Measurements from ENCODE around the gene SLC14A1.

SLC14A1 gene

DNA sequence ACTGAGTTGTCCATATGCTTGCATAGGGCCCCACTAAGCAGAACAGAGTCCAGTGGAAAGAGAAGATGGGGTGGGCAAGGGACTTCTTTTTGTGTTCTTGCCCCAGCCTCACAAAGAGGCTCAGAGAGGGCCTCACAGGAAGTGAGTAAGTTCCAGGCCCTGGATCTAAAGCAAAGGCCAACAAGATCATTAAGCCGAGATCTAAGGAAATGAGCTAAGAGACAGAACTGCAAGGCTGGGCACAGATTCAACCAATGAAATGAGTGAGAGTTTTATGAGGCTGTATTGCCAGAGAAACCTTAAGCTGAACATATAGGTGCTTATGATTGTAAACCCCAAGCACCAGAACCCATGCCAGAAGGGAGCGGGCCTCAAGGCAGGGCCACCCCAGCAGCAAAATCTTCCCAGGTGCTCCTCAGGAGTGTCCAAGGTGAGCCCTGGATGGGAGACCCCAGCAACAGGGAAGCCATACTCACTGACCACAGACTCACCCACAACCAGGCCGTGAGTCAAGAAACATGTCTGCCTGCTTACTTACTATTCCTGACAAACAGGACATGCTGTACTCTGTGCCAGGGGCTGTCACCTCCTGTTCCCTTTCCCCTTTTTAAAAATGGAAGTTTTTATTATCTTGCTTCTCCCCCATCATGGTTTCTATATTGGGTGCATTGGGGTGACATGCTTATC, 40.2 kb downstream of the SLC14A1 start:
- no peaks in the 10 kb centered on the region for H3K9me3 ChIP-seq (ENCODE audit: control insufficient read depth, insufficient read depth, low read length)
- no peak overlapping the region for H3K9ac ChIP-seq (ENCODE audit: low read depth, low read length)

DNA sequence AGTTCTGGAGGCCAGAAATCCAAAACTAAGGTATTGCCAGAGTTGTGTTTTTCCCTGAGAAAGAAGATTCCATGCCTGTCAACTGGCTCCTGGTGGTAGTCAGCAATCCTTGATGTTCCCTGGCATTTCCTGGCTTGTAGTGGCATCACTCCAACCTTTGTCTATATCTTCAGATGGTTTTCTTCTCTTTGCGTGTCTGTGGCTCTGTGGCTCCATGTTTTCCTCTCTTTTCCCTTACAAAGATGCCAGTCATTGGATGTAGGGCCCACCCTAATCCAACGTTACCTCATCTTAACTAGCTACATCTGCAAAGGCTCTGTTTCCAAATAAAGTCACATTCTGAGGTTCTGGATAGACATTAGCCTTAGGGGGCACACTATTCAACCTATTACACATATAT, 41.8 kb downstream of the SLC14A1 start:
- H3K4me1 ChIP-seq (ENCODE audit: control insufficient read depth, insufficient read depth, low read length): no peaks in the 10 kb centered on the region
- H3K27me3 ChIP-seq (ENCODE audit: control insufficient read depth, insufficient read depth, low read length): no peaks in the 10 kb centered on the region
- no peaks in the 10 kb centered on the region for H3K9me3 ChIP-seq (ENCODE audit: control insufficient read depth, insufficient read depth, low read length)
- H3K36me3 ChIP-seq (ENCODE audit: control insufficient read depth, insufficient read depth, low read length): no peaks in the 10 kb centered on the region
- H3K9ac ChIP-seq (ENCODE audit: low read depth, low read length): no peak overlapping the region
- no peak overlapping the region for H3K4me3 ChIP-seq (ENCODE audit: low read depth, low read length)

More for the DNA sequence above, 40.2 kb downstream of the SLC14A1 start:
- H3K4me3 ChIP-seq (ENCODE audit: low read depth, low read length): no peak overlapping the region
- H3K27me3 ChIP-seq (ENCODE audit: control insufficient read depth, insufficient read depth, low read length): no peaks in the 10 kb centered on the region
- no peaks in the 10 kb centered on the region for H3K36me3 ChIP-seq (ENCODE audit: control insufficient read depth, insufficient read depth, low read length)
- H3K4me1 ChIP-seq (ENCODE audit: control insufficient read depth, insufficient read depth, low read length): peaks cover 5% of the 10 kb centered on the region

DNA sequence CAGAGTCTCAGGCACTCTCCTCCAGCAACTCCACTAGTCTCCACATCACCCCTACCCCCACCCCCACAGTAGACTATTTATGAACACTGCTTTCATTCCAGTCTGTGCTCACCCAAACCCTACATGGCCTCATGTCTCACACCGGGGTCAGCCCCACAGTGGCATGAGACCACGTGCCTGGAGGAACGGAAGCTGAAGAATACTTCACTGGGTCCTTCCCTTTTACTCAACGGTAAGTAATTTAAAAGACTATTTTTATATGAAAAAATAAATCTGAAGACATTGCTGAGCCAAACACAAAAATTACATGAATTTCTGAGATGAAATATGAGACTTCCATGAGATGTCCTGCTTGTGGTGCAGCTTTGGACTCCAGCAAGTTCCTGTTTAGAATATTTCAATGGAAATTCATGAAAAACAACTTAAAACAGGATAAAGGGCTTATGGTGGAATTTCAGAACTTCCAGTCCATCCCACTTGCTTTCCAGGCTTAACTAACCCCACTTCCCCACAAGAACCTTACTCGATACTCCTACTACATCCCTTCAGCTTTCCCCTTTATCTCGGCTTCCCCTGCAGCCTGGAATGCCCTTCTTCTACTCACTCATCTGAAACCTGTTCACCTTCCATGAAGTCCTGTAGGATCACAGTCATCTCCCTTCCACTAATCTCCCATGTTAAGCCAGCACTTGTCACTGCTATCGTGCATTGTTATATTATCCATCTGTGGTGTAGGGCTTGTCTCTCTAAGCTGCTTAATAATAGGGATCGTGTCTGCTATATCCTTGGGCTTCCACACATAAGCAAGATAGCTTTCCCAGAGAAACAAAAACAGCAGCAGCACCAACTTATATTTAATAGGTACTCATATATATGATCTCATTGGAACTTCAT, 47.9 kb downstream of the SLC14A1 start:
- Histone ChIP-seq H3K27me3 (ENCODE audit: control insufficient read depth, insufficient read depth, low read length) (peaks cover 5% of the 10 kb centered on the region), H3K9me3 (ENCODE audit: control insufficient read depth, insufficient read depth, low read length) (no peaks in the 10 kb centered on the region), H3K4me1 (ENCODE audit: control insufficient read depth, insufficient read depth, low read length) (no peaks in the 10 kb centered on the region), H3K4me3 (ENCODE audit: low read depth, low read length) (no peak overlapping the region), H3K9ac (ENCODE audit: low read depth, low read length) (no peak overlapping the region), H3K36me3 (ENCODE audit: control insufficient read depth, insufficient read depth, low read length) (no peaks in the 10 kb centered on the region)

DNA sequence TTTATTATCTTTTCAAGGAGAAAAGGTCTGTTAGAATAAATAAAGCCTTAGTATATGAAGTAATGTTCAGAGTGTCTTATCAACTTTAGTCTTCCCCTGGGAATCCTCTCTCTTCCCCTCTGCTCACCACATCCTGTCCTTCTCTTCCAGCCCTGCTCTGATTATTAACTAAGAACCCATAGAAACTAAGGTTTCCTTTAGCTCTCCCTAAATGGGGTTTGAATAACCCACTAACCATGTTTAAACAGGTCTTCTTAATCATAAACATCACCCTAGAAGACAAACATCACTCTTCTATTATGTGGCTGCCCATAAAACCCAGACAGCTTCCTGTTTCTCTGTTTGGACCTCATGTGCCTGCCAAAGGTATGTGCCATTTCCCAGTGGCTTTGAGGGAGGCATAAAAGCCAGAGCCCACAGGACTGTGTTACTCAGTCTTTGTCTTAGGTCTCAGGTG, 50.1 kb downstream of the SLC14A1 start:
- no peaks in the 10 kb centered on the region for H3K9me3 ChIP-seq (ENCODE audit: control insufficient read depth, insufficient read depth, low read length)
- no peaks in the 10 kb centered on the region for H3K36me3 ChIP-seq (ENCODE audit: control insufficient read depth, insufficient read depth, low read length)
- no peaks in the 10 kb centered on the region for H3K4me1 ChIP-seq (ENCODE audit: control insufficient read depth, insufficient read depth, low read length)
- H3K9ac ChIP-seq (ENCODE audit: low read depth, low read length): no peak overlapping the region
- peaks cover 5% of the 10 kb centered on the region for H3K27me3 ChIP-seq (ENCODE audit: control insufficient read depth, insufficient read depth, low read length)
- H3K4me3 ChIP-seq (ENCODE audit: low read depth, low read length): no peak overlapping the region

DNA sequence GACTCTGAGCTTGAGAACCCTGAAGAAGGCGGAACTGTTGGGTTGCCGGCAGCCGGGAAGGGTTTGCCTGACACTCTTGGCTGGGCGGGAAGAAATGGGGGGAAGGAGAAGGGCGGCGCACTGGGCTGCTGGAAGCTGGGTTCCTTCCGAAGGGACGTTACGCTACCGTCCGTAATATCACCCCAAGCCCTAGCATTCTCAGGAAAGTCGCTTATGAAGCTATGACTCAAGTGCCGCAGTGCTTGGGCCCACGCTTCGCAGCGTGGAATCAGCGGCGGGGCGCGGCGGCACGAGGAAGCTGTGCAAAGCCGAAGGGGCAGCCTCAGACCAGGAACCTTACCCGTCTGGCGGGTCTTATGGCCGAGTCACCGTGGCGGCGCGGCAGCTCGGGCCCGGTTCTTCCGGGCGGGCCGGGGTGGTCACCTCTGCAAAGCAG, 51.3 kb downstream of the SLC14A1 start:
- H3K27me3 ChIP-seq (ENCODE audit: control insufficient read depth, insufficient read depth, low read length): peaks cover 5% of the 10 kb centered on the region
- H3K4me1 ChIP-seq (ENCODE audit: control insufficient read depth, insufficient read depth, low read length): no peaks in the 10 kb centered on the region
- no peaks in the 10 kb centered on the region for H3K9me3 ChIP-seq (ENCODE audit: control insufficient read depth, insufficient read depth, low read length)
- peak overlapping the region; percentile 78 for H3K9ac ChIP-seq (ENCODE audit: low read depth, low read length)
- H3K36me3 ChIP-seq (ENCODE audit: control insufficient read depth, insufficient read depth, low read length): no peaks in the 10 kb centered on the region
- peak overlapping the region; percentile 65 for H3K4me3 ChIP-seq (ENCODE audit: low read depth, low read length)

DNA sequence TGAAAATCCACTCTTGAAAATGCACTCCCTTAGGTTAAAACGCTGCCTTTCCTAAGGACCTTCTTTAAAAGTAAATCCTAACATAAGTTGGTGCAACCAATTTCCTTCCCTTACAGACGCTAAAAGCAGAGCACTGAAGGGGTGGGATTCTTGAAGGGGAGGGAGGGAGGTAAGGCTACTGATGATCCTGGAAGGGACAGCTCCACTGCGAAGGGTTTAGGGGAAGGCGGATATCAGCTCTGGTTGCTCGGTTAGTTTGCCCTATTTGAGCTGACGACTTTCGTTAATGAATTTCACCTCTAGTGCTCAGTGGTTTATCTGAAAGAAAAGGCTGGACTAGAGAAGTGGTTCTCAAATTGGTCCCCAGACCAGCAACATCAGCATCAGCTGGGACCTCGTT, 51.8 kb downstream of the SLC14A1 start:
- peaks cover 5% of the 10 kb centered on the region for H3K27me3 ChIP-seq (ENCODE audit: control insufficient read depth, insufficient read depth, low read length)
- H3K4me3 ChIP-seq (ENCODE audit: low read depth, low read length): peak overlapping the region; percentile 65

DNA sequence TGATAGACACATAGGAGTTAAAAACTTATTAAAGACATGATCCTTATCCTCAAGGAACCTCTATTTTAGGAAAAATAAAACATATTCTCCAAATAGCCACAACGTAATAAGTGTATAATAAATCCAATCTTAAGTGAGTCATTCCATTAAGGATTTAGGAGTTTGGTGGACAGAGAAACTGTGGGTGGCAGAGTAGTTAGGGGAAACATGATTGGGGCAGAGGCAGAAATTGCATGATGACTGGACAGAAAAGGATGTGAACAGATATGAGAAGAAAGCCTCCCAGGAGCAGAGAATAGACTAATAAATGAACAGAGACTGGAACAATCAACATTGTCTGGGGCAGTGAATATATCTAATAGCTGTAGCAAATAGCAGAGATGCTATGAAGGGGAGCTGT, 53.4 kb downstream of the SLC14A1 start:
- H3K36me3 ChIP-seq (ENCODE audit: control insufficient read depth, insufficient read depth, low read length): no peaks in the 10 kb centered on the region
- H3K4me3 ChIP-seq (ENCODE audit: low read depth, low read length): no peak overlapping the region
- peaks cover 5% of the 10 kb centered on the region for H3K27me3 ChIP-seq (ENCODE audit: control insufficient read depth, insufficient read depth, low read length)
- no peak overlapping the region for H3K9ac ChIP-seq (ENCODE audit: low read depth, low read length)
- H3K9me3 ChIP-seq (ENCODE audit: control insufficient read depth, insufficient read depth, low read length): no peaks in the 10 kb centered on the region
- no peaks in the 10 kb centered on the region for H3K4me1 ChIP-seq (ENCODE audit: control insufficient read depth, insufficient read depth, low read length)

More for the DNA sequence above, 51.8 kb downstream of the SLC14A1 start:
- Histone ChIP-seq H3K9ac (ENCODE audit: low read depth, low read length) (peak overlapping the region; percentile 78), H3K36me3 (ENCODE audit: control insufficient read depth, insufficient read depth, low read length) (no peaks in the 10 kb centered on the region), H3K9me3 (ENCODE audit: control insufficient read depth, insufficient read depth, low read length) (no peaks in the 10 kb centered on the region), H3K4me1 (ENCODE audit: control insufficient read depth, insufficient read depth, low read length) (no peaks in the 10 kb centered on the region)

DNA sequence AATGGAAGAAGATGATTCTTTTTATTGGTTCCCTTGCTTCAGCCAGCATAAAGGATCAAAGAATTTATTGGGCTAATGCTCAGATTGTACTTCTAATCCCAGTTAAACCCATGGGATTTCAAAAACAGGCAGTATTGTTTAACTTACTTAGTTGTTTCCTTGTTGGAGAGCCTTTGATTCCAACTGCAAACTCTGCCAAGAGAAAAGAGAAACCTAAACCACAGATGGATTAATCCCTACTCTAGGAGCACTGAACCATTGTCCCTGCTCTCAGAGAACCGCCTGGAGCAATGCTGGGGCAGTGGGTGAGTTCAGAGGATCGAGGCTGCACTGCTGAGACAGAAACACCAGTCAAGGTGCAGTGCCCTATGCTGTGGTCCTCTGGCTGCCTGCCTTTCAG, 56.6 kb downstream of the SLC14A1 start:
- no peak overlapping the region for H3K9ac ChIP-seq (ENCODE audit: low read depth, low read length)
- H3K9me3 ChIP-seq (ENCODE audit: control insufficient read depth, insufficient read depth, low read length): no peaks in the 10 kb centered on the region
- H3K27me3 ChIP-seq (ENCODE audit: control insufficient read depth, insufficient read depth, low read length): peaks cover 5% of the 10 kb centered on the region
- H3K4me1 ChIP-seq (ENCODE audit: control insufficient read depth, insufficient read depth, low read length): peaks cover 11% of the 10 kb centered on the region
- no peak overlapping the region for H3K4me3 ChIP-seq (ENCODE audit: low read depth, low read length)
- no peaks in the 10 kb centered on the region for H3K36me3 ChIP-seq (ENCODE audit: control insufficient read depth, insufficient read depth, low read length)

DNA sequence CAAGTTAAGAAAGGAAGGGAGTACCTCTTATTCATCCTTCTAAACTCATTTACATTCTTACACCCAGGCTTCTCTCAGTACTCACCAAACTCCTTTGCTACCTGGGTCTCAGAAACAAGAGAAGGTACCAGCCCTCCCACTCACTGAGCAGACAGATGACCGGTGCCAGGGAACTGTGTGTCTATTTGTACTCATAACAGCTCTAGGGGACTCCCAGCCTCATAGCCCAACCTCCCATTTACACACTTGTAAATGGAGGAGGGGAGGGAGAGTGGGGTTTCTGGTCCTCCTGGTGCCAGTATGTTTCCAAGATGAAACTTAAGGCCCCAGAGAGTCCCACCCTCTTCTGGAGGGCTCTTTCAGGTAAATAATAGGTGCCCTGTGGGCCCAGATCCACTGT, 58.7 kb downstream of the SLC14A1 start:
- no peak overlapping the region for H3K9ac ChIP-seq (ENCODE audit: low read depth, low read length)
- no peaks in the 10 kb centered on the region for H3K27me3 ChIP-seq (ENCODE audit: control insufficient read depth, insufficient read depth, low read length)
- peaks cover 11% of the 10 kb centered on the region for H3K4me1 ChIP-seq (ENCODE audit: control insufficient read depth, insufficient read depth, low read length)
- H3K4me3 ChIP-seq (ENCODE audit: low read depth, low read length): no peak overlapping the region
- H3K36me3 ChIP-seq (ENCODE audit: control insufficient read depth, insufficient read depth, low read length): no peaks in the 10 kb centered on the region
- H3K9me3 ChIP-seq (ENCODE audit: control insufficient read depth, insufficient read depth, low read length): no peaks in the 10 kb centered on the region

DNA sequence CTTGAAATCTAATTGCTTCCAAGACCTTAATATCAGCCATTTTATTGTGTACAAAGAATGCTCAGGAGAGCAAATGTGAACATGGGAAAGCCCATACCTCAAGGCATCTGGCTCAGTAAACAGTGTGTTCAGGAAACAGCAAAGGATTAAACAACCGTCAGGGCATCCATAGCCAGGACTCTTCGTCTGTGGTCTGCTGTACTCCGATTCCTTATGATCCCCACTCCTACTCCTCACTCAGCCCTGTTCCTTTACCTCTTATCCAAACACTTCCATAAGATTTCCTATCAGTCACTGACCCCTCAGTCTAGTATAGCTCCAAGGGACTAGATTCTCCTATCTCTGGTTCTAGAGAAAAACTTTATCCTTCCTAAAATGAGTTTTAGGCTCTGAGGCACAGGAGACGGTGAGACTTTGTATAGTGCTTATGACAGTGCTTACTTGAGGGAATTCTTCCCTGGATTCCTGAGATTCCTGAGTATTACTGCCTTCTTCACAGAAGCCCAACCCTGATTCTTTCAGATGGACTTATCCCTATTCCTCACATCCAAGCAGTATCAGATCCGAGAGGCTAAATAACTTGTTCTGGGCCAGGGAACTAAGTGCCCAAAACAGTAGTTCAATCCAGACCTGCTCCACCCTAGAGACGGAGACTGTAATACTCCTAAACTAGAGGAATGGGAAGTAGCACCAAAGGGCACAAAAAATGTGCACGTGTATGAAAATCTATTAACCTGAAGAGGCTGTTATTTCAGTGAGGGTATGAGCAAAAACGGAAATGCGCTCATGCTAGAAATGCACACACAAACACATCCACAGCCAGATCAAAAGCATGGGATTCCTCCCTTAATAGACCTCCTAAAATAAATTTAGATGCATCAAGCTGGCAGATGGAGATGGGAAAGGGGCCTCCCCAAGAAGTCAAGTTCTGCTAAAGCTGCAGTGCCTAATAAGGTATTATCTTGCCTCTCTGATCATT, 59.4 kb downstream of the SLC14A1 start:
- peaks cover 11% of the 10 kb centered on the region for H3K4me1 ChIP-seq (ENCODE audit: control insufficient read depth, insufficient read depth, low read length)
- H3K36me3 ChIP-seq (ENCODE audit: control insufficient read depth, insufficient read depth, low read length): no peaks in the 10 kb centered on the region
- no peak overlapping the region for H3K4me3 ChIP-seq (ENCODE audit: low read depth, low read length)
- no peaks in the 10 kb centered on the region for H3K27me3 ChIP-seq (ENCODE audit: control insufficient read depth, insufficient read depth, low read length)
- H3K9me3 ChIP-seq (ENCODE audit: control insufficient read depth, insufficient read depth, low read length): no peaks in the 10 kb centered on the region
- H3K9ac ChIP-seq (ENCODE audit: low read depth, low read length): no peak overlapping the region

DNA sequence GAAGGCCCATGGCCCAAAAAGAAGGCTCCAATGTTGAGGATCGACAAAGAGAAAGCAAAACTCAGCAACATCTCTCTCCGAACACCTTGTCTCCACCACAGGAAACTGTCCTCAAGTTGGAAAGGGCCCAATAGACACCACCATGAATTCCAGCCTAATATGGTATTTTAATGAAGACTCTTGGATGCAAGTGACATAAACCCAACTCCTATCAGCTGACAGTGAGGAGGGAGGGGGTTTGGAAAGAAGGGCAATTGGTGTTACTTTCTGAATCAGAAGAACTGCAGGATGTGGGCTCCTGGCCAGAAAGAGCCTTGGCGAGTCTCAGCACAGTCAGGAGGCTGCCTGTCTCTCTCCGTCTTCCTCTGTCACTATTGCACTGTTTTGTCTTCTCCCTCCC, 61.2 kb downstream of the SLC14A1 start:
- Histone ChIP-seq H3K27me3 (ENCODE audit: control insufficient read depth, insufficient read depth, low read length) (no peaks in the 10 kb centered on the region), H3K4me3 (ENCODE audit: low read depth, low read length) (no peak overlapping the region), H3K4me1 (ENCODE audit: control insufficient read depth, insufficient read depth, low read length) (peaks cover 11% of the 10 kb centered on the region), H3K36me3 (ENCODE audit: control insufficient read depth, insufficient read depth, low read length) (no peaks in the 10 kb centered on the region), H3K9ac (ENCODE audit: low read depth, low read length) (no peak overlapping the region), H3K9me3 (ENCODE audit: control insufficient read depth, insufficient read depth, low read length) (no peaks in the 10 kb centered on the region)

Data from iPS-15b (cell line).